K562 (cell line): ENCODE data around the gene PLCB1. TPM values are rescaled to one million over a fixed set of nuclear protein-coding genes. Genes with fewer than 3 reads are reported as not detected.

Experiments used
- ATAC-seq: fragments of 200-7000 bp; cut with Tn5 transposase; 3 replicates; pipeline ENCODE4 v1.9.1; 2020; ENCODE audit warnings: moderate library complexity
- BruUV-seq: library from RNA; stranded (reverse); fragments of 400-500 nt; replicated peaks from 2 replicates; lab custom pipeline; 2021; lab: Mats Ljungman, UMichigan
- CTCF ChIA-PET: fragments of 300-600 bp; formaldehyde crosslinking; extraction: SDS; loops from one replicate; lab custom pipeline; 2021; ENCODE audit warnings: low intra/inter-chr PET ratio; lab: Yijun Ruan, JAX
- POLR2A ChIA-PET: fragments of 300-600, 350-650 bp; sonication (Branson Sonifier 250); formaldehyde crosslinking; extraction: SDS; loops from one replicate; lab custom pipeline; 2021; ENCODE audit warnings: antibody characterized with exemption, inconsistent platforms; lab: Yijun Ruan, JAX
- DNase-seq, 4 experiments: peaks; one replicate each; pipeline versions ENCODE4 v3.0.0 to v3.0.0-alpha.2; 2011 to 2018; ENCODE audit warnings: low spot score in 3 of 4, mixed read lengths in 3 of 4; ENCODE audit errors: extremely low read depth in 1 of 4
- FAIRE-seq: peaks from 2 replicates; lab custom pipeline; 2011; peaks lifted over from hg19 to GRCh38; lab: Jason Lieb, UNC
- H2AFZ ChIP-seq: 2 replicates; pipeline ENCODE4 v1.6.0; 2011; ENCODE audit warnings: low read depth, low read length, control low read depth, inconsistent platforms
- H3K27ac ChIP-seq: fragments of 200-600 bp; 3 replicates; pipeline ENCODE4 v1.8.0; 2011; ENCODE audit warnings: low read depth, mild to moderate bottlenecking, control low read depth, inconsistent platforms, low read length, moderate library complexity, mixed read lengths; ENCODE audit errors: extremely low read depth
- H3K27me3 ChIP-seq, 2 experiments: fragments of 300-600 bp in 1 of 2; 2 replicates in 1 of 2; 3 replicates in 1 of 2; pipeline versions ENCODE4 v1.6.0 to v1.8.0; 2011; ENCODE audit warnings: inconsistent platforms in 2 of 2, low read length in 2 of 2, mild to moderate bottlenecking in 1 of 2, mixed read lengths in 1 of 2, moderate library complexity in 1 of 2; ENCODE audit not compliant: control insufficient read depth in 2 of 2, insufficient read depth in 2 of 2
- H3K36me3 ChIP-seq: fragments of 300-600 bp; 3 replicates; pipeline ENCODE4 v1.8.0; 2011; ENCODE audit warnings: mild to moderate bottlenecking, low read length, inconsistent platforms; ENCODE audit not compliant: control insufficient read depth, insufficient read depth
- H3K4me1 ChIP-seq, 2 experiments: fragments of 200-600 bp in 1 of 2; replicated peaks in 1 of 2; 2 replicates in 1 of 2; 3 replicates in 1 of 2; pipeline versions ENCODE4 v1.5.1 to v1.8.0; 2011; ENCODE audit warnings: inconsistent platforms in 2 of 2, low read length in 2 of 2, mild to moderate bottlenecking in 1 of 2, mixed read lengths in 1 of 2, moderate library complexity in 1 of 2; ENCODE audit not compliant: control insufficient read depth in 2 of 2, insufficient read depth in 2 of 2
- H3K4me2 ChIP-seq: 2 replicates; pipeline ENCODE4 v1.6.1; 2011; ENCODE audit warnings: low read length, control low read depth, inconsistent platforms, mixed read lengths; ENCODE audit not compliant: insufficient read depth
- H3K4me3 ChIP-seq: fragments of 200-600 bp; sonication (generic), shearing (Covaris generic); 2 replicates; pipeline ENCODE4 v1.5.1; 2016; ENCODE audit warnings: control low read depth, inconsistent platforms
- H3K79me2 ChIP-seq: fragments of 200-600 bp; 3 replicates; pipeline ENCODE4 v1.8.0; 2011; ENCODE audit warnings: low read length, inconsistent platforms; ENCODE audit not compliant: control insufficient read depth, insufficient read depth
- H3K9ac ChIP-seq, 2 experiments: 2 replicates each; pipeline versions ENCODE4 v1.6.0 to v1.6.1; 2011; ENCODE audit warnings: low read depth in 2 of 2, low read length in 2 of 2, control low read depth in 1 of 2, inconsistent platforms in 1 of 2, mild to moderate bottlenecking in 1 of 2, mixed read lengths in 1 of 2; ENCODE audit not compliant: insufficient read depth in 1 of 2
- H3K9me1 ChIP-seq: one replicate; pipeline ENCODE4 v1.6.0; 2011; ENCODE audit warnings: inconsistent platforms, mild to moderate bottlenecking, low read length, moderate library complexity; ENCODE audit not compliant: control insufficient read depth, insufficient read depth
- H3K9me3 ChIP-seq: replicated peaks from 2 replicates; pipeline ENCODE4 v1.5.1; 2011; ENCODE audit warnings: low read depth, low read length, inconsistent platforms; ENCODE audit not compliant: control insufficient read depth, insufficient read depth
- H4K20me1 ChIP-seq: replicated peaks from 2 replicates; pipeline ENCODE4 v1.6.1; 2011; ENCODE audit warnings: low read length, inconsistent platforms, mixed read lengths; ENCODE audit not compliant: control insufficient read depth, insufficient read depth
- CC2D1A ChIP-seq: fragments of 450-650 bp; IDR thresholded peaks from 2 replicates; pipeline ENCODE4 v1.6.1; 2017; ENCODE audit warnings: mild to moderate bottlenecking
- EHMT2 ChIP-seq: fragments of 450-650 bp; IDR thresholded peaks from 2 replicates; pipeline ENCODE4 v1.6.1; 2018; ENCODE audit warnings: antibody characterized with exemption
- ETS2 ChIP-seq: IDR thresholded peaks from 2 replicates; pipeline ENCODE4 v1.6.1; 2016; ENCODE audit warnings: borderline replicate concordance, missing genetic modification characterization, mild to moderate bottlenecking, moderate library complexity, missing compliant biosample characterization; ENCODE audit not compliant: poor library complexity, severe bottlenecking
- KLF6 ChIP-seq: fragments of 250-450 bp; sonication (Bioruptor Pico); IDR thresholded peaks from 2 replicates; pipeline ENCODE4 v1.4.0; 2020; ENCODE audit warnings: mild to moderate bottlenecking, moderate library complexity, borderline replicate concordance
- NFYB ChIP-seq: IDR thresholded peaks from 2 replicates; pipeline ENCODE4 v1.6.1; 2011; ENCODE audit warnings: mild to moderate bottlenecking, moderate library complexity; ENCODE audit not compliant: insufficient read length; ENCODE audit errors: extremely low read depth
- SNIP1 ChIP-seq: fragments of 450-650 bp; IDR thresholded peaks from 2 replicates; pipeline ENCODE4 v1.7.1; 2017; ENCODE audit warnings: low read depth, mild to moderate bottlenecking
- WHSC1 ChIP-seq: IDR thresholded peaks from one replicate; pipeline ENCODE4 v1.6.1; 2012; ENCODE audit warnings: low read length, control low read depth, inconsistent platforms
- XRCC4 ChIP-seq: IDR thresholded peaks from one replicate; pipeline ENCODE4 v1.6.1; 2011; ENCODE audit not compliant: insufficient read depth, insufficient read length; ENCODE audit errors: extremely low read depth
- ZNF668 ChIP-seq: fragments of 250-450 bp; sonication (Bioruptor Pico); IDR thresholded peaks from 2 replicates; pipeline ENCODE4 v1.8.0; 2022; ENCODE audit warnings: mild to moderate bottlenecking, inconsistent platforms
- ZNF778 ChIP-seq: fragments of 450-650 bp; formaldehyde crosslinking; IDR thresholded peaks from 2 replicates; pipeline ENCODE4 v1.4.0; 2020; ENCODE audit warnings: mild to moderate bottlenecking, moderate library complexity
- ZNF79 ChIP-seq: fragments of 250-450 bp; sonication (Bioruptor Pico); IDR thresholded peaks from 2 replicates; pipeline ENCODE4 v1.4.0; 2020; ENCODE audit warnings: low read depth, mild to moderate bottlenecking, moderate library complexity
- WGBS: fragments of 100-300 bp; shearing (Covaris generic); methylation state at CpG from one replicate; pipeline ENCODE4 v1.1.6; 2016; ENCODE audit warnings: low coverage, mixed read lengths; ENCODE audit not compliant: insufficient coverage; ENCODE audit errors: missing lambda C conversion rate; 5-methylcytosine and 5-hydroxymethylcytosine counted together
- in situ Hi-C: fragments of 300-500 bp; cut with MboI; formaldehyde crosslinking; loops from 4 replicates; pipeline ENCODE4 v1.15.0; 2018; ENCODE audit warnings: inconsistent platforms, mixed read lengths
- intact Hi-C: fragments of 100-400 bp; cut with micrococcal nuclease; formaldehyde crosslinking; loops from 2 replicates; pipeline ENCODE4 v1.14.2; 2022
- polyA plus RNA-seq, 8 experiments: library from polyadenylated mRNA; depleted of rRNA in 4 of 8; stranded (reverse) in 5 of 8; unstranded in 3 of 8; fragments of >200 nt; fragmentation: Nextera tagmentation in 2 of 8; fragmentation: Illumina TruSeq in 1 of 8; extraction: Ambion mirVana in 2 of 8; extraction: Trizol in 1 of 8; gene quantifications; 2 replicates each; pipeline versions ENCODE4 v1.2.1 to v1.2.3, GENCODE V29; 2011 to 2014; ENCODE audit warnings: inconsistent platforms in 1 of 8, missing spikeins in 1 of 8
- total RNA-seq, 7 experiments: library from RNA; depleted of rRNA in 6 of 7; stranded (reverse); fragments of >200 nt in 6 of 7; fragmentation: Illumina TruSeq in 2 of 7; extraction: Trizol in 2 of 7; gene quantifications; 2 replicates each; pipeline versions ENCODE4 v1.2.1 to v1.2.3, GENCODE V29; 2011 to 2021; ENCODE audit warnings: low replicate concordance in 1 of 7
- TF ChIP-seq, protein P1 (sequence below): fragments of 450-650 bp; formaldehyde crosslinking; conservative IDR thresholded peaks from 2 replicates; pipeline ENCODE4 v1.4.0; 2022; ENCODE audit warnings: mild to moderate bottlenecking, missing genetic modification characterization

Gene PLCB1
- total and polyA plus RNA-seq, 9 of the 15 experiments (the other 6 are each of a cell fraction or from before 2014, with no cell fraction given), result 0.34 to 3.1 (median 1.3) TPM

DNA sequence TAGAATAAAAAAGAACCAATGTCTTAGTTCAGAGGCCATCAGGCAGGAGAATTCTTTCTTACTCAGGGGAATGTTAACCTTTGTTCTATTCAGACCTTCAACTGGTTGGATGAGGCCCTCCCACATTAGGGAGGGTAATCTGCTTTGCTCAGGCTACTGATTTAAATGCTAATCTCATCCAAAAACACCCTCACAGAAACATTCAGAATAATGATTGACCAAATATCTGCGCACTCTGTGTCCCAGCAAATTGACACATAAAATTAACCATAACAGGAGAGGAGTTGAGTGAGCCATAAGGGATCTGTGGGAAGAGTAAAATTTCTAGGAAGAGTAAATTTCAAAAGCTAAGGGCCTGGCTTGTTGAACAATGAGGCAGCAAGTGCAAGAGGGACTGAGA is 702.8 kb downstream of the PLCB1 start:
- Histone ChIP-seq H3K4me2 (no peak overlapping the region), H3K27me3 (no peaks in the 10 kb centered on the region), H3K27ac (no peak overlapping the region), H4K20me1 (no peaks in the 10 kb centered on the region), H3K9me3 (no peaks in the 10 kb centered on the region), H3K4me3 (no peak overlapping the region), H3K9ac (no peak overlapping the region), H3K9me1 (no peaks in the 10 kb centered on the region), H2AFZ (no peak overlapping the region)
- no TSS peak for BruUV-seq
- ChIA-PET CTCF (no interaction called here), POLR2A (no interaction called here)
- in situ Hi-C loops, result no loop called here
- 0% methylated on average over 1 of the region's 1 CpG for WGBS
- intact Hi-C loops, result no loop called here
- TF ChIP-seq CC2D1A (no peak), ETS2 (tag) (no peak)
- TF ChIP-seq, all 486 proteins: peak for 0
- no peak for FAIRE-seq
- H3K36me3 ChIP-seq, result no peaks in the 10 kb centered on the region
- no peak for DNase-seq
- no peak for ATAC-seq
- H3K4me1 ChIP-seq, result no peaks in the 10 kb centered on the region
- H3K79me2 ChIP-seq, result no peaks in the 10 kb centered on the region

DNA sequence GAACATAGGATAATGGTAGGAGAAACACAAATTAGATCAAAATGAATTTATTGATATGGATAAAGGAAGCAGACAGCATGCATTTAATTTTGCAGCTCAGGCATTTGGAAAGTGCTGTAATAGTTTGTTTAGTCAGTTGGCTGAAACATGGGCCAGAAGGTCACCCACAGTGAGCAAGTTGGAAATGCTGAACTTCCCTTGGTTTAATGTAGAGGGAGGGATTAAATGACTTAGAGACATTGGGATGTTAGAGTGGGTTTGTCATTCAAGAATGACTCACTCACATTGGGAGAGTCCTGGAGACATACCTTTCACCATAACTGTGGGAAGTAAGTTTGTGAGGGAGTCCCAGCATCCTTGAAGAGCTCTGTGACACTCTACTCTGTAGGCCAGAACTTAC is 705.3 kb downstream of the PLCB1 start:
- ChIA-PET CTCF (no interaction called here), POLR2A (no interaction called here)
- H4K20me1 ChIP-seq, result no peaks in the 10 kb centered on the region
- in situ Hi-C loops, result no loop called here
- H3K9me3 ChIP-seq, result no peaks in the 10 kb centered on the region
- intact Hi-C loops, result no loop called here
- H3K9ac ChIP-seq, result no peak overlapping the region
- no peak overlapping the region for H2AFZ ChIP-seq
- ATAC-seq (no peak), FAIRE-seq (no peak), DNase-seq (no peak)
- no peak overlapping the region for H3K4me3 ChIP-seq
- no peaks in the 10 kb centered on the region for H3K79me2 ChIP-seq
- no peaks in the 10 kb centered on the region for H3K36me3 ChIP-seq
- no peaks in the 10 kb centered on the region for H3K27me3 ChIP-seq
- no peak overlapping the region for H3K27ac ChIP-seq
- no peaks in the 10 kb centered on the region for H3K4me1 ChIP-seq
- BruUV-seq, result no TSS peak
- H3K9me1 ChIP-seq, result no peaks in the 10 kb centered on the region
- H3K4me2 ChIP-seq, result no peak overlapping the region
- TF ChIP-seq, protein P1, sequence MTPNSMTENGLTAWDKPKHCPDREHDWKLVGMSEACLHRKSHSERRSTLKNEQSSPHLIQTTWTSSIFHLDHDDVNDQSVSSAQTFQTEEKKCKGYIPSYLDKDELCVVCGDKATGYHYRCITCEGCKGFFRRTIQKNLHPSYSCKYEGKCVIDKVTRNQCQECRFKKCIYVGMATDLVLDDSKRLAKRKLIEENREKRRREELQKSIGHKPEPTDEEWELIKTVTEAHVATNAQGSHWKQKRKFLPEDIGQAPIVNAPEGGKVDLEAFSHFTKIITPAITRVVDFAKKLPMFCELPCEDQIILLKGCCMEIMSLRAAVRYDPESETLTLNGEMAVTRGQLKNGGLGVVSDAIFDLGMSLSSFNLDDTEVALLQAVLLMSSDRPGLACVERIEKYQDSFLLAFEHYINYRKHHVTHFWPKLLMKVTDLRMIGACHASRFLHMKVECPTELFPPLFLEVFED (CRISPR knock-in tag), result no peak
- no peak for TF ChIP-seq KLF6 (CRISPR knock-in tag)
- TF ChIP-seq EHMT2, result no peak
- TF ChIP-seq SNIP1, result no peak
- no peak for TF ChIP-seq ZNF79 (CRISPR knock-in tag)
- TF ChIP-seq NFYB, result no peak
- no peak for TF ChIP-seq WHSC1
- TF ChIP-seq XRCC4, result no peak
- no peak for TF ChIP-seq ZNF778 (CRISPR knock-in tag)
- TF ChIP-seq ZNF668 (CRISPR knock-in tag), result no peak
